ENCODE results near the gene CST5. TPM values are rescaled to one million over a fixed set of nuclear protein-coding genes. Genes with fewer than 3 reads are reported as not detected.

The CST5 gene
- total RNA-seq, 2 experiments from 2014 or later, result not detected

DNA sequence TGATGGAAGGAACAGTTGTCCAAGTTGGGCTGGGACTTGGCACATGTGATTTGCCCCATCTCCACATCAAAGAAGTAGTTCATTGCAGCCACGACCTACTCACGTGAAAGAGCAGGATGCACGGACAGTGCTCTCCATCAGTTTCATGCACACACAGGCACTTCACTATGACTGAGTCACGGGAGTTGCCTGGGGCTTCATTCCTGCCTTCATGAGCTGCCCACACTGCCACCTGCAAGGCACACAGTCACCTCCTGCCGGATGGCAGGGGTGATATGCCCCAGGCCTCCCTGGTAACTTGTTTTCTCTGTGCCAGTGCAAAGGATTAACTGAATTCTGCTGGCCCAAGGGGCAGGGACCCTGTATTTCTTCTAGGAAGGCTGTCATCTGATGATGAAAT lies 22.8 kb downstream of the CST5 start:
- Mint-ChIP-seq H3K27ac (no peak overlapping the region), H3K36me3 (ENCODE audit: low read depth) (no peaks in the 10 kb centered on the region), H3K4me1 (ENCODE audit: low read depth) (no peaks in the 10 kb centered on the region), H3K9me3 (no peaks in the 10 kb centered on the region), H3K4me3 (no peak overlapping the region), H3K27me3 (no peaks in the 10 kb centered on the region)
- ChIA-PET POLR2A (no interaction called here), CTCF (no interaction called here)
- Histone ChIP-seq H3K36me3 (ENCODE audit: insufficient read depth, low read length) (no peaks in the 10 kb centered on the region), H3K4me3 (ENCODE audit: low read length) (no peak overlapping the region), H3K9me3 (ENCODE audit: control insufficient read depth in 1 of 2, insufficient read depth in 1 of 2, low read length in 2 of 2) (no peaks in the 10 kb centered on the region), H3K4me1 (ENCODE audit: insufficient read depth, low read length) (no peaks in the 10 kb centered on the region), H3K27me3 (ENCODE audit: control insufficient read depth in 1 of 2, insufficient read depth in 2 of 2, low read length in 2 of 2) (no peaks in the 10 kb centered on the region), H3K27ac (ENCODE audit: low read depth in 1 of 2, low read length in 2 of 2) (no peak overlapping the region)
- ATAC-seq (ENCODE audit: poor library complexity) (no peak), DNase-seq (no peak)
- TF ChIP-seq, protein P1, sequence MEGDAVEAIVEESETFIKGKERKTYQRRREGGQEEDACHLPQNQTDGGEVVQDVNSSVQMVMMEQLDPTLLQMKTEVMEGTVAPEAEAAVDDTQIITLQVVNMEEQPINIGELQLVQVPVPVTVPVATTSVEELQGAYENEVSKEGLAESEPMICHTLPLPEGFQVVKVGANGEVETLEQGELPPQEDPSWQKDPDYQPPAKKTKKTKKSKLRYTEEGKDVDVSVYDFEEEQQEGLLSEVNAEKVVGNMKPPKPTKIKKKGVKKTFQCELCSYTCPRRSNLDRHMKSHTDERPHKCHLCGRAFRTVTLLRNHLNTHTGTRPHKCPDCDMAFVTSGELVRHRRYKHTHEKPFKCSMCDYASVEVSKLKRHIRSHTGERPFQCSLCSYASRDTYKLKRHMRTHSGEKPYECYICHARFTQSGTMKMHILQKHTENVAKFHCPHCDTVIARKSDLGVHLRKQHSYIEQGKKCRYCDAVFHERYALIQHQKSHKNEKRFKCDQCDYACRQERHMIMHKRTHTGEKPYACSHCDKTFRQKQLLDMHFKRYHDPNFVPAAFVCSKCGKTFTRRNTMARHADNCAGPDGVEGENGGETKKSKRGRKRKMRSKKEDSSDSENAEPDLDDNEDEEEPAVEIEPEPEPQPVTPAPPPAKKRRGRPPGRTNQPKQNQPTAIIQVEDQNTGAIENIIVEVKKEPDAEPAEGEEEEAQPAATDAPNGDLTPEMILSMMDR (IDR thresholded peaks at IDR 0.05), result no peak
- intact Hi-C loops (cut with DNase I, micrococcal nuclease), result no loop called here

GRCh38 chr20:23856226-23856625 lies 23.3 kb downstream of the CST5 start:
- no peak for DNase-seq
- CTCF ChIA-PET, result no interaction called here
- no peaks in the 10 kb centered on the region for H3K9me3 ChIP-seq (ENCODE audit: control insufficient read depth in 1 of 2, insufficient read depth in 1 of 2, low read length in 2 of 2)
- no peak overlapping the region for H3K4me3 ChIP-seq (ENCODE audit: low read length)
- no peak for ATAC-seq (ENCODE audit: poor library complexity)
- no peaks in the 10 kb centered on the region for H3K9me3 Mint-ChIP-seq
- H3K27ac Mint-ChIP-seq, result no peak overlapping the region
- H3K27me3 Mint-ChIP-seq, result no peaks in the 10 kb centered on the region
- no peaks in the 10 kb centered on the region for H3K36me3 ChIP-seq (ENCODE audit: insufficient read depth, low read length)
- H3K27me3 ChIP-seq (ENCODE audit: control insufficient read depth in 1 of 2, insufficient read depth in 2 of 2, low read length in 2 of 2), result no peaks in the 10 kb centered on the region
- no peaks in the 10 kb centered on the region for H3K4me1 Mint-ChIP-seq (ENCODE audit: low read depth)
- no peaks in the 10 kb centered on the region for H3K36me3 Mint-ChIP-seq (ENCODE audit: low read depth)
- intact Hi-C loops (cut with DNase I, micrococcal nuclease), result no loop called here
- H3K27ac ChIP-seq (ENCODE audit: low read depth in 1 of 2, low read length in 2 of 2), result no peak overlapping the region
- no peak overlapping the region for H3K4me3 Mint-ChIP-seq
- TF ChIP-seq, protein P1 (IDR thresholded peaks at IDR 0.05), result no peak
- POLR2A ChIA-PET, result no interaction called here
- H3K4me1 ChIP-seq (ENCODE audit: insufficient read depth, low read length), result no peaks in the 10 kb centered on the region

DNA sequence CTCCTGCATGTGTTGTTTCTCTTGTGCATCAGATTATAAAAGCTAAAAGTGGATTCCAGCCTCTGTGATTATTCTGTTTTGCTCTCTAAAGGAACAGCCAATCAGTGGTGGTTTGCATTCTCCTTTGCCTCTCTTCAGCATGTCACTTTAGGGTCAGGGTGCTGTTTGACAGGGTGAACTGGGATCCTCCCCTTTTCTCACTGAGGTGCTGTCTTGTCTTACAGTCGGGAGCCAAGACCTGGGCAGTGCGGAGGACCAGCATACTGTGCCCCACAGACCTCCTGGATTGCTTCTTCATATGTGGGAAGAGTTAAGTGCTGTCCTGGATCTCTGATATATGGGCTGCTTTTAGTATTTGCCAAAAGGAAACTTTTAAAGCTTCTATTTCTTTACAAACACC lies 37.9 kb downstream of the CST5 start:
- H3K36me3 Mint-ChIP-seq (ENCODE audit: low read depth), result no peaks in the 10 kb centered on the region
- Histone ChIP-seq H3K9me3 (ENCODE audit: control insufficient read depth in 1 of 2, insufficient read depth in 1 of 2, low read length in 2 of 2) (no peaks in the 10 kb centered on the region), H3K27me3 (ENCODE audit: control insufficient read depth in 1 of 2, insufficient read depth in 2 of 2, low read length in 2 of 2) (no peaks in the 10 kb centered on the region), H3K27ac (ENCODE audit: low read depth in 1 of 2, low read length in 2 of 2) (no peak overlapping the region), H3K36me3 (ENCODE audit: insufficient read depth, low read length) (no peaks in the 10 kb centered on the region), H3K4me3 (ENCODE audit: low read length) (no peak overlapping the region), H3K4me1 (ENCODE audit: insufficient read depth, low read length) (no peaks in the 10 kb centered on the region)
- DNase-seq (no peak), ATAC-seq (ENCODE audit: poor library complexity) (no peak)
- peaks cover 7% of the 10 kb centered on the region for H3K4me1 Mint-ChIP-seq (ENCODE audit: low read depth)
- ChIA-PET CTCF (no interaction called here), POLR2A (no interaction called here)
- H3K27ac Mint-ChIP-seq, result no peak overlapping the region
- TF ChIP-seq, protein P1 (IDR thresholded peaks at IDR 0.05), result no peak
- intact Hi-C loops (cut with DNase I, micrococcal nuclease), result no loop called here
- H3K9me3 Mint-ChIP-seq, result peaks cover 4% of the 10 kb centered on the region
- peaks cover 5% of the 10 kb centered on the region for H3K27me3 Mint-ChIP-seq
- no peak overlapping the region for H3K4me3 Mint-ChIP-seq
